Thyroid gland (tissue), 4 donors: ENCODE results near the gene SORCS2.

ENCODE experiments used
- CTCF ChIP-seq, 6 experiments: fragments of 200-600 bp in 3 of 6; fragments of 450-650 bp in 3 of 6; sonication (generic) in 3 of 6; IDR thresholded peaks; one replicate each; pipeline ENCODE4 v1.5.1; 2016 to 2019; ENCODE audit warnings: antibody characterized with exemption in 6 of 6, mild to moderate bottlenecking in 2 of 6, inconsistent platforms in 1 of 6, moderate library complexity in 1 of 6
- POLR2A ChIP-seq, 2 donors: fragments of 450-650 bp; IDR thresholded peaks; one replicate each; pipeline ENCODE4 v1.6.1; 2017; ENCODE audit warnings: antibody characterized with exemption in 2 of 2, mild to moderate bottlenecking in 2 of 2, moderate library complexity in 1 of 2

GRCh38 chr4:7429601-7430078 lies 237.3 kb downstream of the SORCS2 start:
- TF ChIP-seq CTCF (IDR thresholded peaks at IDR 0.05) (no peak), POLR2A (IDR thresholded peaks at IDR 0.05) (no peak)
